B cell (primary cell): Measurements from ENCODE around the gene SERGEF. TPM values are rescaled to one million over a fixed set of nuclear protein-coding genes. Genes with fewer than 3 reads are reported as not detected.

ENCODE experiments used
- ATAC-seq: fragments of 200-7000 bp; cut with Tn5 transposase; one replicate; pipeline ENCODE4 v1.10.0; 2021; ENCODE audit warnings: low read depth, mild to moderate bottlenecking, moderate number of reproducible peaks, moderate library complexity
- CTCF ChIA-PET: fragments of 350-600 bp; sonication (Branson Sonifier 250); formaldehyde crosslinking; loops from one replicate; lab custom pipeline; 2021; ENCODE audit warnings: antibody characterized with exemption, inconsistent platforms; lab: Charles Lee
- POLR2A ChIA-PET: fragments of 350-600 bp; sonication (Branson Sonifier 250); formaldehyde crosslinking; loops from one replicate; lab custom pipeline; 2021; ENCODE audit warnings: antibody characterized with exemption; lab: Charles Lee
- DNase-seq: peaks from one replicate; pipeline ENCODE4 v3.0.0; 2013
- H2AFZ ChIP-seq: 2 replicates; pipeline ENCODE4 v1.6.1; 2012; ENCODE audit warnings: mild to moderate bottlenecking, low read depth, low read length; ENCODE audit not compliant: insufficient read depth, poor library complexity, severe bottlenecking
- H3K27ac ChIP-seq, 2 donors: 1 replicate in 1 of 2; 2 replicates in 1 of 2; pipeline ENCODE4 v1.5.1; 2012 to 2013; ENCODE audit warnings: low read length in 2 of 2, mild to moderate bottlenecking in 2 of 2, moderate library complexity in 1 of 2
- H3K27me3 ChIP-seq, 4 experiments: fragments of 200-600 bp in 1 of 4; sonication (generic) in 1 of 4; replicated peaks in 1 of 4; 1 replicate in 2 of 4; 2 replicates in 2 of 4; pipeline versions ENCODE4 v1.6.1 to v1.7.0; 2013 to 2016; ENCODE audit warnings: low read length in 3 of 4, mild to moderate bottlenecking in 2 of 4, mixed read lengths in 1 of 4, moderate library complexity in 1 of 4; ENCODE audit not compliant: insufficient read depth in 4 of 4, control insufficient read depth in 3 of 4; ENCODE audit errors: control extremely low read depth in 1 of 4
- H3K36me3 ChIP-seq, 2 experiments: replicated peaks in 1 of 2; 1 replicate in 1 of 2; 2 replicates in 1 of 2; pipeline versions ENCODE4 v1.6.1 to v1.7.1; 2013; ENCODE audit warnings: low read length in 1 of 2; ENCODE audit not compliant: insufficient read depth in 2 of 2, control insufficient read depth in 1 of 2; ENCODE audit errors: control extremely low read depth in 1 of 2, extremely low read depth in 1 of 2
- H3K4me1 ChIP-seq, 2 donors: fragments of 200-600 bp in 1 of 2; sonication (generic) in 1 of 2; 1 replicate in 1 of 2; 2 replicates in 1 of 2; pipeline versions ENCODE4 v1.5.1 to v1.6.1; 2013 to 2017; ENCODE audit warnings: low read length in 2 of 2; ENCODE audit not compliant: control insufficient read depth in 2 of 2, insufficient read depth in 2 of 2
- H3K4me2 ChIP-seq: replicated peaks from 2 replicates; pipeline ENCODE3; 2012; ENCODE audit warnings: mild to moderate bottlenecking, low read depth, low read length; ENCODE audit not compliant: poor library complexity, severe bottlenecking
- H3K4me3 ChIP-seq, 5 experiments: fragments of 200-600 bp in 1 of 5; sonication (generic) in 1 of 5; 1 replicate in 3 of 5; 2 replicates in 2 of 5; pipeline versions ENCODE4 v1.5.1 to v1.7.0; 2011 to 2016; ENCODE audit warnings: low read length in 4 of 5, mild to moderate bottlenecking in 4 of 5, low read depth in 2 of 5, control low read depth in 1 of 5, moderate library complexity in 1 of 5; ENCODE audit not compliant: insufficient read depth in 1 of 5; ENCODE audit errors: control extremely low read depth in 1 of 5, extremely low read depth in 1 of 5
- H3K79me2 ChIP-seq: fragments of 200-600 bp; sonication (generic); one replicate; pipeline ENCODE4 v1.6.0; 2016; ENCODE audit warnings: low read length; ENCODE audit not compliant: control insufficient read depth, insufficient read depth
- H3K9ac ChIP-seq: fragments of 200-600 bp; sonication (generic); 2 replicates; pipeline ENCODE4 v1.6.1; 2017; ENCODE audit warnings: mild to moderate bottlenecking, low read length, moderate library complexity
- H3K9me3 ChIP-seq, 3 donors: one replicate each; pipeline versions ENCODE4 v1.6.1 to v1.7.1; 2013; ENCODE audit warnings: low read length in 2 of 3; ENCODE audit not compliant: control insufficient read depth in 2 of 3, insufficient read depth in 1 of 3; ENCODE audit errors: control extremely low read depth in 1 of 3
- H4K20me1 ChIP-seq: 2 replicates; pipeline ENCODE4 v1.6.0; 2012; ENCODE audit warnings: mild to moderate bottlenecking, low read length; ENCODE audit not compliant: insufficient read depth, control insufficient read depth, poor library complexity, severe bottlenecking
- H3K27ac Mint-ChIP-seq: one replicate; pipeline ENCODE4 v1.8.0; 2021; ENCODE audit warnings: mixed read lengths
- H3K27me3 Mint-ChIP-seq: one replicate; pipeline ENCODE4 v1.8.0; 2021; ENCODE audit warnings: mixed read lengths
- H3K4me1 Mint-ChIP-seq: one replicate; pipeline ENCODE4 v1.8.0; 2021; ENCODE audit warnings: mixed read lengths
- H3K4me3 Mint-ChIP-seq: one replicate; pipeline ENCODE4 v1.8.0; 2021; ENCODE audit warnings: mixed read lengths
- H3K9me3 Mint-ChIP-seq: one replicate; pipeline ENCODE4 v1.8.0; 2022; ENCODE audit warnings: mixed read lengths; ENCODE audit not compliant: insufficient read depth
- CTCF ChIP-seq: fragments of 200-600 bp; IDR thresholded peaks from one replicate; pipeline ENCODE4 v1.8.0; 2022; ENCODE audit warnings: antibody characterized with exemption, mild to moderate bottlenecking
- EZH2 ChIP-seq: IDR thresholded peaks from 2 replicates; pipeline ENCODE4 v1.6.1; 2012; ENCODE audit warnings: borderline replicate concordance, low read depth, mild to moderate bottlenecking, moderate library complexity, low read length; ENCODE audit not compliant: insufficient read depth, poor library complexity, severe bottlenecking
- WGBS: methylation state at CpG from one replicate; pipeline ENCODE4 v1.1.5; 2013; ENCODE audit warnings: missing lambda C conversion rate; ENCODE audit not compliant: insufficient coverage; 5-methylcytosine and 5-hydroxymethylcytosine counted together
- intact Hi-C: fragments of 100-400 bp; cut with micrococcal nuclease; formaldehyde crosslinking; loops from one replicate; pipeline ENCODE4 v1.10.0; 2022
- polyA plus RNA-seq: library from polyadenylated mRNA; depleted of rRNA; stranded (reverse); fragments of >200 nt; gene quantifications from 2 replicates; pipeline ENCODE4 v1.2.3, GENCODE V29; 2012
- total RNA-seq, 2 donors: library from RNA; stranded (reverse); fragments of 120-200 nt in 1 of 2; gene quantifications; 1 replicate in 1 of 2; 2 replicates in 1 of 2; pipeline versions ENCODE4 v1.2.3 to v1.2.4, GENCODE V29; 2013 to 2022

Gene SERGEF
- total and polyA plus RNA-seq, 2 donors (not counting 1 experiment from before 2014, with no cell fraction given): 24.2 to 54.3 TPM

DNA sequence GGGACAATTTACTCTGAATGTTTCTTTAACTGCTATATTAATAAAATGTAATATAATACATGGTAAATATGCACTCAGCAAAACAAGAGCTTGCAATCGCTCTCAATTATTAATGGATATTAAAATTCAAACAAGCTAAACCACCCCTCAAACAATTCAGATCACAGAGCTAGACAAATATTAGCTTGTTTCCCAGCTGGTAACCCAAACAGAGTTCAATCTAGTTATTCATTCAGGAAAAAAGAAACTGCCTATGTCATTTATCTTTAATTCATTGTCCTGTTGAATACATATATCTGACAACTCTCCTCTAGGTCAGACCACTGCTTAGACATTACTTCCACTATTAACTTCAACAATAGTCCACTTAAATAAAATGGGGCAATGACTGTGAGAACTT is 78.7 kb downstream of the SERGEF start:
- Histone ChIP-seq H3K27ac (no peak overlapping the region), H3K27me3 (no peaks in the 10 kb centered on the region), H4K20me1 (no peaks in the 10 kb centered on the region), H3K79me2 (no peaks in the 10 kb centered on the region), H3K9me3 (peaks cover 0 to 2% (median 0%) of the 10 kb centered on the region in 3 donors), H3K4me2 (no peak overlapping the region), H2AFZ (no peak overlapping the region), H3K36me3 (peaks cover 0 to 10% of the 10 kb centered on the region in 2 experiments), H3K4me3 (no peak overlapping the region), H3K9ac (no peak overlapping the region), H3K4me1 (no peaks in the 10 kb centered on the region)
- Mint-ChIP-seq H3K9me3 (peaks cover 5% of the 10 kb centered on the region), H3K4me3 (no peak overlapping the region), H3K27me3 (no peaks in the 10 kb centered on the region), H3K27ac (no peak overlapping the region), H3K4me1 (no peaks in the 10 kb centered on the region)
- POLR2A ChIA-PET: no interaction called here
- DNase-seq (no peak), ATAC-seq (no peak)
- CTCF ChIA-PET: no interaction called here
- TF ChIP-seq EZH2: no peak
- TF ChIP-seq CTCF: no peak
- intact Hi-C loops: no loop called here
- WGBS: no CpG with 5 or more reads among the region's 1 CpG

GRCh38 chr11:17933708-17934107 is 79.1 kb downstream of the SERGEF start:
- no peak overlapping the region for H3K4me2 ChIP-seq
- no peak overlapping the region for H2AFZ ChIP-seq
- H3K9me3 ChIP-seq: peaks cover 0 to 2% (median 0%) of the 10 kb centered on the region in 3 donors
- DNase-seq (no peak), ATAC-seq (no peak)
- Mint-ChIP-seq H3K27ac (no peak overlapping the region), H3K9me3 (peaks cover 5% of the 10 kb centered on the region), H3K4me1 (no peaks in the 10 kb centered on the region), H3K4me3 (no peak overlapping the region), H3K27me3 (no peaks in the 10 kb centered on the region)
- ChIA-PET CTCF (no interaction called here), POLR2A (no interaction called here)
- no peaks in the 10 kb centered on the region for H3K79me2 ChIP-seq
- H3K27ac ChIP-seq: no peak overlapping the region
- peaks cover 0 to 10% of the 10 kb centered on the region in 2 experiments for H3K36me3 ChIP-seq
- TF ChIP-seq CTCF (no peak), EZH2 (no peak)
- WGBS: no CpG with 5 or more reads among the region's 1 CpG
- no peak overlapping the region for H3K4me3 ChIP-seq
- intact Hi-C loops: no loop called here
- H3K4me1 ChIP-seq: no peaks in the 10 kb centered on the region
- no peaks in the 10 kb centered on the region for H4K20me1 ChIP-seq
- H3K9ac ChIP-seq: no peak overlapping the region
- no peaks in the 10 kb centered on the region for H3K27me3 ChIP-seq
